ENCODE data around the gene NAXD. TPM values are rescaled to one million over a fixed set of nuclear protein-coding genes. Genes with fewer than 3 reads are reported as not detected.
A peak's percentile ranks its signal among the peaks of the same experiment; 100 is the strongest.
"Not testable (repeated sequence)": the region's sequence is repeated elsewhere in the genome, so short reads cannot be mapped to it uniquely, and the experiment has no call there.

NAXD gene
- total RNA-seq, 2 donors from 2014 or later = 19.5 to 21.7 TPM

GRCh38 chr13:110651726-110652230 is 36.4 kb downstream of the NAXD start:
- peak; percentile 47 for DNase-seq (ENCODE audit: low spot score)
- intact Hi-C loops (cut with DNase I) = no loop called here

- DNase-seq (ENCODE audit: low spot score) = peak; percentile 60
- intact Hi-C loops (cut with DNase I) = no loop called here
Observed at GRCh38 chr13:110652231-110652730, 36.9 kb downstream of the NAXD start.

DNA sequence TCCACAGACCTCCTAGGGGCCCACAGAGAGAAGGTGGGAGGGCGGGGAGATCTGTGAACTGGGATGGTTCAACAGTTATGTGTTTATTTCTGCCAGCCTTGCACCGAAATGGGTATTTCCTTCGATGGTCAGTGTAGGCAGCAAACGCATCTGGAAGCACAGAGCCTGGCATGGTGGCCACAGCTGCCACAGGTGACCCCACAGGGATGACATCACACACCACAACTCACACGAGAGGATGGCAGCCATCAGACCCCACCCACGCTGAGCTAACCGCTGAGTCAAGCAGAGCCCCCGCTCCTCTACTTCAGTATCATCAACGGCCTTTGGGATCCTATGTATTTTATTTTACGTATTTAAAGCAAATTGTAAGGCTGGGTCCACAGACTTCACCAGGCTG is 37.4 kb downstream of the NAXD start:
- intact Hi-C loops (cut with DNase I) = no loop called here
- DNase-seq (ENCODE audit: low spot score) = no peak

GRCh38 chr13:110653271-110653670 is 37.9 kb downstream of the NAXD start:
- DNase-seq (ENCODE audit: low spot score) = no peak
- intact Hi-C loops (cut with DNase I) = no loop called here

GRCh38 chr13:110653851-110654250 is 38.5 kb downstream of the NAXD start:
- peak; percentile 76 for DNase-seq (ENCODE audit: low spot score)
- intact Hi-C loops (cut with DNase I) = no loop called here

- no peak for DNase-seq (ENCODE audit: low spot score)
- intact Hi-C loops (cut with DNase I) = no loop called here
Observed at GRCh38 chr13:110657196-110657595, 41.9 kb downstream of the NAXD start.

GRCh38 chr13:110658218-110658911 is 43.0 kb downstream of the NAXD start:
- intact Hi-C loops (cut with DNase I); DNase-seq (ENCODE audit: low spot score): not testable (repeated sequence)

DNA sequence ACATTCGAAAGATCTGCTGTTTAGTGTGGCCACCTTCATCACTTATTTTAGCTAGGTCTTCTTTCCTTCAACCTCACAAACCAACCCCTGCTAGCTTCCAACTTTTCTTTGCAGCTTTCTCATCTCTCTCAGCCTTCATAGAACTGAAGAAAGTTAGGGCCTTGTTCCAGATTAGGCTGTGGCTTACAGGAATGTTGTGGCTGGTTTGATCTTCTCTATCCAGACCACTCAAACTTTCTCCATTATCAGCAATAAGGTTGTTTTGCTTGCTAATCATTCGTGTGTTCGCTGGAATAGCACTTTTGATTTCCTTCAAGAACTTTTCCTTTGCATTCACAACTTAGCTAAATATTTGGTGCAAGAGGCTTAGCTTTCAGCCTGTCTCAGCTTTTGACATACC is 45.9 kb downstream of the NAXD start:
- intact Hi-C loops (cut with DNase I) = no loop called here
- no peak for DNase-seq (ENCODE audit: low spot score)

DNA sequence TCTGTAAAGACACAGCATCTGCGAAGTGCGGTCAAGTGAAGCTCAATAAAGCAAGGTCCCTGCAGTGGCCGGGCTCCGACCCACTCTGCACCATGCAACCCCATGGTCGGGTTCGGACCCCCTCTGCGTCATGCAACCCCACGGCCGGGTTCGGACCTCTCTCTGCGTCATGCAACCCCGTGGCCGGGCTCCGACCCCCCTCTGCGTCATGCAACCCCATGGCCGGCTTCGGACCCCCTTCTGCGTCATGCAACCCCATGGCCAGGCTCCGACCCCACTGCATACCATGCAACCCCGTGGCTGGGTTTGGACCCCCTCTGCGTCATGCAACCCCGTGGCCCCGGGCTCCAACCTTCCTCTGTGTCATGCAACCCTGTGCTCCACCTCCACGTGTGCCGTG is 46.7 kb downstream of the NAXD start:
- no peak for DNase-seq (ENCODE audit: low spot score)
- intact Hi-C loops (cut with DNase I) = no loop called here

- no peak for DNase-seq (ENCODE audit: low spot score)
- intact Hi-C loops (cut with DNase I) = no loop called here
Observed at GRCh38 chr13:110662777-110663443, 47.6 kb downstream of the NAXD start.

- no peak for DNase-seq (ENCODE audit: low spot score)
- intact Hi-C loops (cut with DNase I) = no loop called here
Observed at GRCh38 chr13:110663491-110663890, 48.1 kb downstream of the NAXD start.

DNA sequence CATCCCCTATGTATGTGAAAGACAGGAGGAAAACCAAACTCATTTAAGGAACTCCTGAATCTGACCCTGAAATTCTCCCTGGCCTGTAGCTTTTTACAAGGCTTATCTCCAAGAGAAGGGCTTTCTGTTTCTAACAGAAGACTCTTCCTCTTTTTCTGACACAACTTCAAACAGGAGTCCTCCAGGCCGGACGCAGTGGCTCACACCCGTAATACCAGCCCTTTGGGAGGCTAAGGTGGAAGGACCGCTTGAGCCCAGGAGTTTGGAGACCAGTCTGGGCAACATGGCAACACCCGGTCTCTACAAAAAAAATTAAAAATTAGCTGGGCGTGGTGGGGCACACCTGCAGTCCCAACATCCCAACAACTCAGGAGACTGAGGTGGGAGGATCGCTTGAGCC is 48.7 kb downstream of the NAXD start:
- intact Hi-C loops (cut with DNase I) = no loop called here

GRCh38 chr13:110664673-110665072 is 49.3 kb downstream of the NAXD start:
- no peak for DNase-seq (ENCODE audit: low spot score)

More for the DNA sequence above, 48.7 kb downstream of the NAXD start:
- DNase-seq (ENCODE audit: low spot score) = no peak

GRCh38 chr13:110665491-110666254 is 50.3 kb downstream of the NAXD start:
- DNase-seq (ENCODE audit: low spot score) = no peak
- intact Hi-C loops (cut with DNase I) = no loop called here

More at GRCh38 chr13:110664673-110665072, 49.3 kb downstream of the NAXD start:
- intact Hi-C loops (cut with DNase I) = no loop called here

DNA sequence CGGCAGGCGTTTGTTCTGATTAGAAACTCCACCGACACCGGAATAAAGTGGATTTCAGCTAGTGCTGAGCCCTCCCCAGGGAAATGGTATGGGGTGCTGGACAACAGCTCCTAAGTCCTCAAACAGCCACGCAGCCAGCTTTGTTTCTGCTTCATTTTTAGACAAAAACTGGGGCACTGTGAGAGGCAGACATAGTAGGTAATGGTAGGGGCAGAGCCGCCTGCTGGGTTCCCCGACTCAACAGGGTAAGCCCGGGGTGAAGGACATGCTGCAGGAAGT is 50.8 kb downstream of the NAXD start:
- DNase-seq (ENCODE audit: low spot score) = no peak
- intact Hi-C loops (cut with DNase I) = no loop called here

DNA sequence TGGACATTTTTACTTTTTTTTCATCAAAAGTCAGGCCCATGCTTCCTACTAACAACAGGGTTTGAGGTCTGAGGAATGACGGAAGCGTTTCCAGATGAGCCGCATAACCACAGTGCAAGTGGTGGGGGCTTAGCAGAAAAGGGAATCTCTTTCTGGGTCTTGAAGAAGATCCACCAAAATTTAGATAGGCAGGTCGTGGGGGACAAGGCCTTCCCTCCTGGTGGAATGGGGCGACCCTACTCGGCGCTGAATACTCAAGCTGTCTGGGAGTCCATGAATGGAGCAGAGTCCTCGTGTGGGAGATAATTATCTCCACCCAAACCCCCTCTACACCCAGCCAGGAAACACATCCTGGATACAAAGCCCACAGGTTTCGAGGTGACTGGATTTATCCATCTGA is 53.7 kb downstream of the NAXD start:
- intact Hi-C loops (cut with DNase I) = no loop called here
- DNase-seq (ENCODE audit: low spot score) = no peak

GRCh38 chr13:110669814-110670213 is 54.5 kb downstream of the NAXD start:
- intact Hi-C loops (cut with DNase I); DNase-seq (ENCODE audit: low spot score): not testable (repeated sequence)

- intact Hi-C loops (cut with DNase I) = no loop called here
Observed at GRCh38 chr13:110676595-110677587, 61.5 kb downstream of the NAXD start.

More at GRCh38 chr13:110676595-110677587, 61.5 kb downstream of the NAXD start:
- no peak for DNase-seq (ENCODE audit: low spot score)

All from posterior vena cava (tissue), 2 donors.